K562 (cell line): ENCODE measurements around the gene GALNT16.

Source experiments
- BRCA1 ChIP-seq, 2 experiments: fragments of 450-650 bp in 1 of 2; sonication (generic) in 1 of 2; formaldehyde crosslinking in 1 of 2; IDR thresholded peaks; 2 replicates each; pipeline versions ENCODE4 v1.5.0 to v1.6.1; 2017 to 2020; ENCODE audit warnings: mild to moderate bottlenecking in 1 of 2, missing genetic modification reagents in 1 of 2
- ETS2 ChIP-seq: IDR thresholded peaks from 2 replicates; pipeline ENCODE4 v1.6.1; 2016; ENCODE audit warnings: borderline replicate concordance, missing genetic modification characterization, mild to moderate bottlenecking, moderate library complexity, missing compliant biosample characterization; ENCODE audit not compliant: poor library complexity, severe bottlenecking
- MAX ChIP-seq: sonication (generic); formaldehyde crosslinking; IDR thresholded peaks from 2 replicates; pipeline ENCODE4 v1.9.0; 2022; ENCODE audit warnings: mild to moderate bottlenecking, missing genetic modification reagents
- POLR2B ChIP-seq: fragments of 450-650 bp; IDR thresholded peaks from 2 replicates; pipeline ENCODE4 v1.6.1; 2018; ENCODE audit warnings: low read depth; ENCODE audit not compliant: partially characterized antibody
- TBL1XR1 ChIP-seq, 2 experiments: IDR thresholded peaks; 2 replicates each; pipeline ENCODE4 v1.6.1; 2012; ENCODE audit warnings: improper control_type of control experiment in 2 of 2, low read length in 2 of 2, mild to moderate bottlenecking in 1 of 2
- ZNF785 ChIP-seq: fragments of 250-450 bp; sonication (Bioruptor Pico); IDR thresholded peaks from 2 replicates; pipeline ENCODE4 v1.4.0; 2020; ENCODE audit warnings: mild to moderate bottlenecking
- TF ChIP-seq, protein P1 (sequence below): fragments of 150-350 bp; IDR thresholded peaks from 2 replicates; pipeline ENCODE4 v1.6.1; 2014; ENCODE audit warnings: low read depth, mild to moderate bottlenecking, low read length, borderline replicate concordance
- TF ChIP-seq, protein P2 (sequence below), 2 experiments: fragments of 450-650 bp; IDR thresholded peaks; 2 replicates each; pipeline ENCODE4 v1.6.1; 2018; ENCODE audit warnings: mild to moderate bottlenecking in 2 of 2, low read depth in 1 of 2; ENCODE audit not compliant: partially characterized antibody in 2 of 2
- TF ChIP-seq, protein P3 (sequence below), 3 experiments: IDR thresholded peaks in 2 of 3; conservative IDR thresholded peaks in 1 of 3; 2 replicates each; pipeline ENCODE4 v1.5.1; 2011 to 2012; ENCODE audit warnings: low read length in 3 of 3, mild to moderate bottlenecking in 3 of 3, control low read depth in 2 of 3, improper control_type of control experiment in 1 of 3, inconsistent platforms in 1 of 3, low read depth in 1 of 3, mixed read lengths in 1 of 3, moderate library complexity in 1 of 3; ENCODE audit not compliant: insufficient read depth in 2 of 3
- TF ChIP-seq, protein P4 (sequence below): sonication (generic); formaldehyde crosslinking; IDR thresholded peaks from 2 replicates; pipeline ENCODE4 v1.8.1; 2023; ENCODE audit warnings: mild to moderate bottlenecking, missing genetic modification reagents

GRCh38 chr14:69226178-69226577 lies 33.8 kb upstream of the GALNT16 start:
- TF ChIP-seq, protein P1, sequence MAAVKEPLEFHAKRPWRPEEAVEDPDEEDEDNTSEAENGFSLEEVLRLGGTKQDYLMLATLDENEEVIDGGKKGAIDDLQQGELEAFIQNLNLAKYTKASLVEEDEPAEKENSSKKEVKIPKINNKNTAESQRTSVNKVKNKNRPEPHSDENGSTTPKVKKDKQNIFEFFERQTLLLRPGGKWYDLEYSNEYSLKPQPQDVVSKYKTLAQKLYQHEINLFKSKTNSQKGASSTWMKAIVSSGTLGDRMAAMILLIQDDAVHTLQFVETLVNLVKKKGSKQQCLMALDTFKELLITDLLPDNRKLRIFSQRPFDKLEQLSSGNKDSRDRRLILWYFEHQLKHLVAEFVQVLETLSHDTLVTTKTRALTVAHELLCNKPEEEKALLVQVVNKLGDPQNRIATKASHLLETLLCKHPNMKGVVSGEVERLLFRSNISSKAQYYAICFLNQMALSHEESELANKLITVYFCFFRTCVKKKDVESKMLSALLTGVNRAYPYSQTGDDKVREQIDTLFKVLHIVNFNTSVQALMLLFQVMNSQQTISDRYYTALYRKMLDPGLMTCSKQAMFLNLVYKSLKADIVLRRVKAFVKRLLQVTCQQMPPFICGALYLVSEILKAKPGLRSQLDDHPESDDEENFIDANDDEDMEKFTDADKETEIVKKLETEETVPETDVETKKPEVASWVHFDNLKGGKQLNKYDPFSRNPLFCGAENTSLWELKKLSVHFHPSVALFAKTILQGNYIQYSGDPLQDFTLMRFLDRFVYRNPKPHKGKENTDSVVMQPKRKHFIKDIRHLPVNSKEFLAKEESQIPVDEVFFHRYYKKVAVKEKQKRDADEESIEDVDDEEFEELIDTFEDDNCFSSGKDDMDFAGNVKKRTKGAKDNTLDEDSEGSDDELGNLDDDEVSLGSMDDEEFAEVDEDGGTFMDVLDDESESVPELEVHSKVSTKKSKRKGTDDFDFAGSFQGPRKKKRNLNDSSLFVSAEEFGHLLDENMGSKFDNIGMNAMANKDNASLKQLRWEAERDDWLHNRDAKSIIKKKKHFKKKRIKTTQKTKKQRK, result no peak
- TF ChIP-seq MAX (no peak), BRCA1 (IDR thresholded peaks at IDR 0.05) (no peak), BRCA1 (CRISPR knock-in tag; IDR thresholded peaks at IDR 0.05) (no peak), POLR2B (no peak), ETS2 (tag) (no peak), TBL1XR1 (IDR thresholded peaks at IDR 0.05; ENCODE audit: low read length in 2 of 2) (no peak), ZNF785 (CRISPR knock-in tag) (no peak)
- TF ChIP-seq, protein P2, sequence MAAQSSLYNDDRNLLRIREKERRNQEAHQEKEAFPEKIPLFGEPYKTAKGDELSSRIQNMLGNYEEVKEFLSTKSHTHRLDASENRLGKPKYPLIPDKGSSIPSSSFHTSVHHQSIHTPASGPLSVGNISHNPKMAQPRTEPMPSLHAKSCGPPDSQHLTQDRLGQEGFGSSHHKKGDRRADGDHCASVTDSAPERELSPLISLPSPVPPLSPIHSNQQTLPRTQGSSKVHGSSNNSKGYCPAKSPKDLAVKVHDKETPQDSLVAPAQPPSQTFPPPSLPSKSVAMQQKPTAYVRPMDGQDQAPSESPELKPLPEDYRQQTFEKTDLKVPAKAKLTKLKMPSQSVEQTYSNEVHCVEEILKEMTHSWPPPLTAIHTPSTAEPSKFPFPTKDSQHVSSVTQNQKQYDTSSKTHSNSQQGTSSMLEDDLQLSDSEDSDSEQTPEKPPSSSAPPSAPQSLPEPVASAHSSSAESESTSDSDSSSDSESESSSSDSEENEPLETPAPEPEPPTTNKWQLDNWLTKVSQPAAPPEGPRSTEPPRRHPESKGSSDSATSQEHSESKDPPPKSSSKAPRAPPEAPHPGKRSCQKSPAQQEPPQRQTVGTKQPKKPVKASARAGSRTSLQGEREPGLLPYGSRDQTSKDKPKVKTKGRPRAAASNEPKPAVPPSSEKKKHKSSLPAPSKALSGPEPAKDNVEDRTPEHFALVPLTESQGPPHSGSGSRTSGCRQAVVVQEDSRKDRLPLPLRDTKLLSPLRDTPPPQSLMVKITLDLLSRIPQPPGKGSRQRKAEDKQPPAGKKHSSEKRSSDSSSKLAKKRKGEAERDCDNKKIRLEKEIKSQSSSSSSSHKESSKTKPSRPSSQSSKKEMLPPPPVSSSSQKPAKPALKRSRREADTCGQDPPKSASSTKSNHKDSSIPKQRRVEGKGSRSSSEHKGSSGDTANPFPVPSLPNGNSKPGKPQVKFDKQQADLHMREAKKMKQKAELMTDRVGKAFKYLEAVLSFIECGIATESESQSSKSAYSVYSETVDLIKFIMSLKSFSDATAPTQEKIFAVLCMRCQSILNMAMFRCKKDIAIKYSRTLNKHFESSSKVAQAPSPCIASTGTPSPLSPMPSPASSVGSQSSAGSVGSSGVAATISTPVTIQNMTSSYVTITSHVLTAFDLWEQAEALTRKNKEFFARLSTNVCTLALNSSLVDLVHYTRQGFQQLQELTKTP (IDR thresholded peaks at IDR 0.05; ENCODE audit: low read depth in 1 of 2, partially characterized antibody in 2 of 2), result no peak
- TF ChIP-seq, protein P3, sequence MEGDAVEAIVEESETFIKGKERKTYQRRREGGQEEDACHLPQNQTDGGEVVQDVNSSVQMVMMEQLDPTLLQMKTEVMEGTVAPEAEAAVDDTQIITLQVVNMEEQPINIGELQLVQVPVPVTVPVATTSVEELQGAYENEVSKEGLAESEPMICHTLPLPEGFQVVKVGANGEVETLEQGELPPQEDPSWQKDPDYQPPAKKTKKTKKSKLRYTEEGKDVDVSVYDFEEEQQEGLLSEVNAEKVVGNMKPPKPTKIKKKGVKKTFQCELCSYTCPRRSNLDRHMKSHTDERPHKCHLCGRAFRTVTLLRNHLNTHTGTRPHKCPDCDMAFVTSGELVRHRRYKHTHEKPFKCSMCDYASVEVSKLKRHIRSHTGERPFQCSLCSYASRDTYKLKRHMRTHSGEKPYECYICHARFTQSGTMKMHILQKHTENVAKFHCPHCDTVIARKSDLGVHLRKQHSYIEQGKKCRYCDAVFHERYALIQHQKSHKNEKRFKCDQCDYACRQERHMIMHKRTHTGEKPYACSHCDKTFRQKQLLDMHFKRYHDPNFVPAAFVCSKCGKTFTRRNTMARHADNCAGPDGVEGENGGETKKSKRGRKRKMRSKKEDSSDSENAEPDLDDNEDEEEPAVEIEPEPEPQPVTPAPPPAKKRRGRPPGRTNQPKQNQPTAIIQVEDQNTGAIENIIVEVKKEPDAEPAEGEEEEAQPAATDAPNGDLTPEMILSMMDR (IDR thresholded peaks at IDR 0.05 in 2 of 3, conservative IDR thresholded peaks at IDR 0.05 in 1 of 3; ENCODE audit: insufficient read depth in 2 of 3, low read depth in 1 of 3, low read length in 3 of 3), result no peak
- TF ChIP-seq, protein P4, sequence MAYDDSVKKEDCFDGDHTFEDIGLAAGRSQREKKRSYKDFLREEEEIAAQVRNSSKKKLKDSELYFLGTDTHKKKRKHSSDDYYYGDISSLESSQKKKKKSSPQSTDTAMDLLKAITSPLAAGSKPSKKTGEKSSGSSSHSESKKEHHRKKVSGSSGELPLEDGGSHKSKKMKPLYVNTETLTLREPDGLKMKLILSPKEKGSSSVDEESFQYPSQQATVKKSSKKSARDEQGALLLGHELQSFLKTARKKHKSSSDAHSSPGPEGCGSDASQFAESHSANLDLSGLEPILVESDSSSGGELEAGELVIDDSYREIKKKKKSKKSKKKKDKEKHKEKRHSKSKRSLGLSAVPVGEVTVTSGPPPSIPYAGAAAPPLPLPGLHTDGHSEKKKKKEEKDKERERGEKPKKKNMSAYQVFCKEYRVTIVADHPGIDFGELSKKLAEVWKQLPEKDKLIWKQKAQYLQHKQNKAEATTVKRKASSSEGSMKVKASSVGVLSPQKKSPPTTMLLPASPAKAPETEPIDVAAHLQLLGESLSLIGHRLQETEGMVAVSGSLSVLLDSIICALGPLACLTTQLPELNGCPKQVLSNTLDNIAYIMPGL (CRISPR knock-in tag), result no peak
